Activated CD4-positive, alpha-beta T cell treated with anti-CD3 and anti-CD28 coated beads for 4 hours (primary cell): ENCODE measurements around the gene ZCWPW2.

Source experiments
- DNase-seq, 2 donors: peaks; one replicate each; pipeline ENCODE4 v3.0.0-alpha.2; 2020

The ZCWPW2 gene, protein sequence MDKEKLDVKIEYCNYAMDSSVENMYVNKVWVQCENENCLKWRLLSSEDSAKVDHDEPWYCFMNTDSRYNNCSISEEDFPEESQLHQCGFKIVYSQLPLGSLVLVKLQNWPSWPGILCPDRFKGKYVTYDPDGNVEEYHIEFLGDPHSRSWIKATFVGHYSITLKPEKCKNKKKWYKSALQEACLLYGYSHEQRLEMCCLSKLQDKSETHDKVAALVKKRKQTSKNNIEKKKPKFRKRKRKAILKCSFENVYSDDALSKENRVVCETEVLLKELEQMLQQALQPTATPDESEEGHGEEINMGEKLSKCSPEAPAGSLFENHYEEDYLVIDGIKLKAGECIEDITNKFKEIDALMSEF

DNA sequence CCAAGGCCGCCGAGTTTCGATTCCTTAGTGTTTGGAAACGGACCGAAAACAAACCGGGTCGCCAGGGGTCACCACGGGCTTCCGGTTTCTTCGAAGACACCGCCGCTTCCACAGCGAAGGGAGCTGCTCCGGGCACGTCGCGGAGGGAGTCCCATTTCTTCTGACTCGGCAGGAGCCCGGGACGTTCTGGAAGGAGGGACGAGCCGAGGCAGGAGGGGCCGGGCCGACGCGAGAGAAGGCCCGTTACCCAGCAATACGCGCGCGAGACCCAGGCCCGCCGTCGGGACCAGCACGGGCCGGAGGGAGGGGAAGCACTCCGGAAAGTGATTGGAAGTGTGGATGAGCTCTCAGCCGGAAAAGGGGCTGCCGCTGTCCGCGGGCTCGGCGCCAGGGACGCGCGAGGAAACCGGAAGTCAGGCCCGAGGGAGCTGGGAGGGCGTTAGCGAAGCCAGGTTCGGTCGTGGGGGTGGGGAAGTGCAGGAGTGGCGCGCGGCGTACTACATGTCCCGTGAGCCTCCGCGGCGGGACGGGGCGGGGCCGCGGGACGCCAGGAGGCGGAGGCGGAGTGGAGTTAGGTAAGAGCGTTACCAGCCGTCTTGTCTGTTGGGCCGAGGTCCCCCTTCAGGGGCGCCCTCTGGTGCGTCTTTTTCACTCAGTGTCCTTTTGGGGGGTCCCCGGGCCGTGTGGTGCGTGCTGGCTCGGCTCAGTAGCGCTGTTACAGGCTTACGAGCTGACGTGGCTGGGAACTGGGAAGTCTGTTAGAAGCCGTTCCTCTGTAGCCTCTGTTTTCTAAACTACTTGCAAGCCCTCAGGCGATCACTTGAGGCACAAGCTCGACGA is at the start of gene ZCWPW2, which contains the start of gene AZI2:
Gene ZCWPW2, plus strand, starts transcription at position 93 of the 840 bp plus-strand sequence. CDS start 64,348 bp downstream, outside the sequence.
Gene AZI2, minus strand, starts transcription at position 196 of the 840 bp plus-strand sequence. CDS start 8,207 bp downstream, outside the sequence.
- DNase-seq, result peak; percentile 91

DNA sequence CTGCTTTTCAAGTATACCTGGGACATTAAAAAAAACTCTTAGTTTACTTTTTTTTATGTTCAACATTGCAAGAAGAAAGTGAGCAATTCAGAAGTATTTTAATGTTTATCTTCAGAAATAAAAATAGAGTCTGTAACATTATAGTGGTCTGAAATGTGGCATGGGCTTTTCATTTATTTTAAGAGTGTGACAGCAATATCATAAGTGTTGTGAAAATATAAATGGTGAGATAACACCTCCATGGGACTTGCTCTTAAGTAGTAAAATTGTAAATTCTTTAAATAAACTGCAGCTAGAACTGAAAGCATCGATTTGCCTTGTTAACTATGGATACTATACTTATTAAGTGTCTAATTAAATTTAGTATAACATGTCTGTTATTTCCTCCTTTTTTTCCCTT is 48.8 kb upstream of the ZCWPW2 start:
- no peak for DNase-seq

DNA sequence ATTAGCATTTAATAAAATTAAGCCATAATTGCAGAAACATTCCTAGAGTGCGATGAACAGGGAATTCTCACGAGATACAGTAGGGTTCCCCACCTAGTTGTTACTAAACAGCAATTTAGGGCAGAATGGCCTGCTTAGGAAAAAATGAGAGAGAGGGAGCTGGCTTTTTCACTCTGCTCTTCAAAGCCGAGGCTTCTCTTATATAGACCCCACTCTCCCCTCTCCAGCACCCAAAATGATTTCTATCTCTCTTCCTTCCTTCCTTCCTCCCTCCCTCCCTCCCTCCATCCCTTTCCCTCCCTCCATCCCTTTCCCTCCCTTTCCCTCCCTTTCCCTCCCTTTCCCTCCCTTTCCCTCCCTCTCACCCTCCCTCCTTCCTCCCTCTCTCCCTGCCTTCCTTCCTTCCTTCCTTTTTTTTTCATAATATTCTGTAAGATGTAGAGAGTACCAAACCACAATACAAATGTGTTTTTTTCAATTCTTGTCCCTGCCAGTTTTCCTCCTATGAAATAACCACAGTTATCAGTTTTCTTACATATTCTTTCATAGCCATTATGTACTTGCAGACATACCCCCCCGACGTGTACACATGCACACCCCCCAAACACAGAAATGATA is 48.1 kb upstream of the ZCWPW2 start:
- DNase-seq, result no peak

DNA sequence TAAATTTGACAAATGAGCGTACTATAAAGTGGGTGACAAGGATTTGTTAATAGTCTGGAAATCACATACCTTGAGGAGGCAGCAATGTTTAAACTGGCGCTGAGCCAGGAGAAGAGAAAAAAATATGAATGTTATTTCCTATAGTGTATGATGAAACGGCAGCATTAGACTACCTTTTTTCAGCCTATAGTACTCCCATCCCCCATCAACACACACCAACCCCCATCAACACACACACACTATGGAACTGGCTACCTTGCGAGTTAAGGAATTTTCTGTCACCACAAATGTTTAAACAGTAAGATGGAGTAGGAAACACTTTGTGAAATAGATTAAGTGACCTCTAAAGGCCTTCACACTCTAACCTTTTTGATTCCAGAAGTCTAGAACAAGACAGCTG is 46.8 kb upstream of the ZCWPW2 start:
- no peak for DNase-seq

DNA sequence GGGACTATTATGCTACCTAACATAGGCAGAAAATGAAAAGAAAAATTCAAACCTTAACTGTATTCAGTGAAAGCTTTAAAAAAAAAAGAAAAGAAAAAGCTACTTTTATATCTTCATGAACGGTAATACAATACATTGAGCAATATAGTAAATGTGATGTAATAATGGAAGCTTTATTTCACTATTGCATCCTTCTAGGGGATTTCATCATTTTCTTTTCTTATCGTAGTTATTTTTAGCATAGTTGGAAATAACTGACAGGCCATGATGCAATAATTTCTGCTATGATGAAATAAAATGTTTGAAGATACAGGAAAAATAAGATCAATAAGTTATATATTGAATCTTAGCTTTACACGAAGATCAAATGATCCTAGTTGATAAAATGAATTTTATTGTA is 40.3 kb upstream of the ZCWPW2 start:
- DNase-seq, result no peak

DNA sequence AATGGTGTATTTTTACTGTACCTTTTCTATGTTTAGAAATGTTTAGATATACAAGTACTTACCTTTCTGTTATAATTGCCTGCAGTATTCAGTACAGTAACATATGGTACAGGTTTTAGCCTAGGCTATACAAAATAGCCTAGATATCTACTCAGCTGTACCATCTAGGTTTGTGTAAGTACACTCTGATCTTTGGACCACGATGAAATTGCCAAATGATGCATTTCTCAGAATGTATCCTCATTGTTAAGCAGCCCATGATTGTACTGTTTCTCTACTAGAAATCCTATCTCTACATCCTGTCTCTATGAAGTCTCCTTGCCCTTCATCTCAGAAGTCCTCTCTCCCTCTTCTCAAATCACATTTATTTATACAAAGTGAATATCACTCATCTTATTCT is 32.8 kb upstream of the ZCWPW2 start:
- DNase-seq, result no peak

DNA sequence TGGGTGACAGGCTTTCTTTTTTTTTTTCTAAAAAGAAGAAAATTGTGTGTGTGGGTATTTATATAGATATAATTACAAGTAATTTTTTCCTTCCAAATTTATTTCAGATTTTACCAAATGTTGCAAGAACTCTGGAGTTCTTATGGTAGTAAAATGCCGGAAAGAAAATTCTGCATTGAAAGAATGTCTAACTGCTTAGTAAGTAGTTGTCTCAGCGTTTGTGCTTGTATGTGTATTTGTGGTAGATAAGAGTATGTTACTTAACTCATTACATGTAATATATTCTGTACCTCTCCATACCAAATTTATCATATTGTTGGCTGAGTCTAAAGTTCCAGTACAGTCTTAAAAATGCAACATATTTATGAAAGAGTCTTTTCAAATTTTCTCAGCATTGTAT is 32.3 kb upstream of the ZCWPW2 start:
- DNase-seq, result no peak

DNA sequence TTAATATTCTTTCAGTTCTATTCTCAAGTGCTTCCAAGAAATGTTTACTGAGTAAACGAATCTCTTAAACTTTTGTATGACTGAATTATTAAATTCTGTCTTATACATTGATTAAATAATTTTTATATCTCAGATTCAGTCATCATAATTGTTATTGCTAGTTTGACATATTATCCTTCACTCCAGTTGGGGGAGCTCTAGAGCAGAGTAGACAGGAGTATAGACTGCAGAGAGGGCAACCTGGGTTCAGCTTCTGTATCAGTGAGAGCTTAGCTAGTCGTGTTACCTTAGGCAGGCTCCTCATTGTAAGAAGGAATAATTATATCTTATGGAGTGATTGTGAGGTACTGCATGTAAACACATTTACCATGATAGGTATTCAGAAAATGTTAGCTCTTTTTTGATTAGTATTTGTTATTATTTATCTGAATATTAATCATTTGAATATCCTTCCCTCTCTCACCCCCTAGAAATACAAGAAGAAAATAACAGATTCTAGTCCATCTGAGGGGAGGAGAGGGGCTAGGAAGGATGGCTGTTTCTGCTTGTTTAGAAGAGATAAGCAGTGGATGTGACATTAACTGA is 31.0 kb upstream of the ZCWPW2 start:
- DNase-seq, result peak; percentile 20 to 38

DNA sequence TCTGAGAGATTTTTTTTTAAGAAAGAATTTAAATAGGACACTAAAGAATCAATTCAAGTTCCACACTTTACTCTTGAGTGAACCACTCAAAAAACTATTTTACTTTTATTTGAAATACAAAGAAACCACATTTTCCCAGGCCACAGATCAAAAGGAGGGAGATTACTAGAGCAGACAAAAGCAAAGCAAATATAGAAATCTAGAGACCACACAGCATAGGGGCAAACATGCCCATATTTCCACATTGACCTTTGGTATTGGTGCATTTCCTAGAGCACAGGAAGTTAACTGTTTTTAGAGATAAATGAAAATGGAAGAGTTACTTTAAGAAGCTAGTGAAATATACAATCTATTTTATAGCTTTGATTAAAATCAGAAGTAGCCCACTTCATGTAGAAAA is 27.5 kb upstream of the ZCWPW2 start:
- DNase-seq, result no peak

DNA sequence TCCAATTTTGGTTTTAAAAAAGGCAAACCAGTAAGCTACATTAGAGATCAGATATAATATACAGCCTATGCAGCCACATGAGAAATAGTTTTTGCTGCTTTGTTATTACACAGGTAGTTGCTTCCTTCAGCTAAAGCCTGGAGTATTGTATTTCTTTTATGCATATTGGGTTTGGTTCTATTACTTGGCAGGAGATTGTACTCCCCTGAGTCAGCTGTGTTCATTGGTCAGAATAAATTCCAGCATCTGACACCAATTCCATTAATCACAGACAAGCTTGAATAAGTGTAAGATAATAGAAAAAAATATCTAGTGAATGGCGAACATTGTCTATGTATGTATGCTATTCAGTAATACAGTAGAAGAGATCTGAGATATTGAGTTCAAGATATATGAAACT is 26.1 kb upstream of the ZCWPW2 start:
- DNase-seq, result no peak

DNA sequence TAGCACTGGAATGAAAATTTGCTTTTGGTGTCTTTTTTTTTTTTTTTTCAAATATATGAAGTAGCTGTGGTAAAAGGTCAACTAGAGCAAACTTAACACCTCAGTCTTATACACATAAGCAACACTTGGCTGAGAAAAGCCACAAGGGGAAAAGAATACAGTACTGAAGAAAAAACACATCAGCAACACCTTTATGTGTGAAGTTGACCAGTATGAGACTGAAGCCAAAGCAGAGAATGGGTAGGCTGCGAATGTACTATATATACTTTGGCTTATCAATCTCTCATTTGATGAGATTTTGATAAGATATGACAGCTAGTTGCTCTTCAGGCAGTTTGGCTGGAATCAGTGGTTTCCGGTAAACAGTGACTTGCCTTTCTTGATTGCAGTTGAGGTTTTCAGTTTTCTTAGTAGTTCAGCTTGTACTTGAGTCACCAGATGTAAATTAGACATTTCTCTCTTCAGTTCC is 22.0 kb upstream of the ZCWPW2 start:
- peak; percentile 8 to 25 for DNase-seq

DNA sequence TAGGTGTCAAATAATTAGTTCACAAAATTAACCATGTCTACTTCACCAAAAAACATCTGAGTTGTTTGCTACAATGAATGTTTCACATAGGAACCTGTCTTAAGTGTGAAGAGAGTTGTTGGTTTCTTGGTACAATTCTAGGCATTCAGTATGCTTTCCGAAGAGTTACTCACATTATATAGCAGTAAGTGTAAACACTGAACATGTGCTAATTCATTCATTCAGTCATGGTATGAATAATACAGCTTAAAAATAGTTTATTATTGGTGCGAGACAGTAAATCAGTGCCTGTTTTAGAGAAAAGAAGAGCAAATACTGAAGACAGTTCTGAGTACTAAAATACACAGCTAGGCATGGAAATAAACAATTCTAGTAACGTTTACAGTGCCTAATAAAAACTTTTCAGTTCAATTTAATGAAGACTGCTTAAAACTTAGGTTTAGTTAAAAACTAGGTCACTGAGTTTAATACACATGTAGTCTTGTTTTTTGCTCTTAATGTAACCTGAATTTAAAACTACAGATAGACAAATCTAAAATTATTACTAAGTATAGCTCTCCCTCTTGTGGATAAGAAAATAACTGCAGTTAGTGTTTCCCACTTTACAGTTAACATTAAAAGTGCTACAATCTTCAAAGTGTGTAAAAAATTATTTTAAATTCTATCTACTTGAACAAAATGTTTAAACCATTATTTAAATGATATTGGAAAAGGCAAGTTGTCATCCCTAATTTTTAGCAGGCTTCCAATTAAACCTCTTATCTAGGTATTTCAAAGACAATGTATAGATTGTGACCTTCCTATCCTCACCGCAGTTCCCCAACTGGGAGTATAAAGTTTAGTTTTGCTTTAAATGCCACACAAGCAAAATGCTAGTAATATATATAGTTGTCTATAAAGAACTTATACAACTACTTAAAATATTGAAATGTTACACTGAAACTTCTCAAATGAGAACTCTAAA is 20.1 kb upstream of the ZCWPW2 start:
- no peak for DNase-seq

DNA sequence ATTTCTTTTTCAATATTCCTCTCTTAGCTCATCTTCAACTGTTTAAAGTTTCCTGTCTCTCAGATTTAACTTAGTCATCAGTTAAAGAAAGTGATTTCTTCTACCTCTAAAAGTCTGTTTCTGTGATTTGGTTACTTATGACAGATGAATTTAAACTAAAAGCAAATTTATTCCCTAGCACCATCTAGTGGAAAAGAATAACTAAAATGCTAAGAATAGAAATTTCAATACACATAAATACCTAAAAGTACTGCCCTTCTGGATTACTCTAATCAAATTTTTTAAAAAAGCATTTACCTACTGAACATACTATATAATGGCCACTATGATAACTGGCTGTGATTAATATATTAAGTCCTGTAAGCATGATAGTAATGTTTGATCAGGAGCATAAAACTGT is 14.0 kb upstream of the ZCWPW2 start:
- no peak for DNase-seq

DNA sequence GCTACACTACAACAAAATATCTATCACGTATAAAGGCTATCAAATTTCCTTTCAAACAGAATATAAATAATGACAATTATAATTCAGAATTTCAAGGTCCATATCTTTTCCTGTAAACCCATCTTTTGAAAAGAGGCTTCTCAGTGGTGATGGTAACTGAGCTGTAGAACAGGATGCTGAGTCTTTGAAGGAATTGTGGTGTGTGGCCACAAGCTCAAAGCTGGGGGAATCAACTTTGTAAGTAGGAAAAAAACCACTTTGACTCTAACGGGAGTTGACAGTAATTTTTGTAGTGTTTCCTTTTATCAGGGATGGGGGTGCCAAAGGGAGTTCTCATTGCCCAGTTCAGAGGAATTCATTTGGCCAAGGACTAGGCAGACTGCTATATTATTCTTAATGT is 13.3 kb upstream of the ZCWPW2 start:
- DNase-seq, result no peak

DNA sequence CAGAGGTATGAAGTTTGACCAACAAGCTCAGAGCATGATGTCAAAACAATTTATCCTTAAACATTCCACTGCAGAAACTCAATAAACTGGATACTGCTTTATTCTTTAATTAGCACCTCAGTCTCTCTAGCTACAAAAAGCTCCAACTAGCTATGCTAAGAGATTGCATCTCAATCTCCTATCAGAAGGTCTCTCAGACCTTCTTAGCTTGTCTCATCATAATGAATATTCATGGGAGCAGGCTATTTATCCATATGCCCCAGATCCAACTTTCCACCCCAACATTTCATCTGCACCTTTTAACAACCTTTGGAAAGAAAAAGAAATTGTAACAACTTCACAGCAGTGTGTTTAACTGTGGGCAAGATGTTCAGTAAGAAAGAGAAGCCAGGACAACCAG is 11.3 kb upstream of the ZCWPW2 start:
- no peak for DNase-seq

DNA sequence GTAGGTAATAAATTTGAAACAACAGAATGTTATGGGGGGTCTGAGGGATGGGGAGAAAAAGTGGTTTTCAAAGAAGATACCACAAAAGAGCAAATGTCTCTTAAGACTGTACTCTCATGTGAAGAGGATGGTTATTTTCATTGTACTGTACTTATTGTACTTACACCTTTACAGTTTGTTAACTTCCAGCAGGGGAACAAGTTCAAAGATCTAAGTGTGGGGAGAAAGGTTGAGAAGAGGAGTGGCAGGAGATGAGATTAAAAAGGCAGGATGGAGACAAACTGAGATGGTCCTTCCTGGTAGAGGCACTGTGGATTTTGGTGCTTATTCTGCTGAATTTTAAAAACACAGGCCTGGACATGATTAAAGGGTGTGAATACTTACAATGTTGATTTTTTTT is 5.4 kb upstream of the ZCWPW2 start:
- no peak for DNase-seq

DNA sequence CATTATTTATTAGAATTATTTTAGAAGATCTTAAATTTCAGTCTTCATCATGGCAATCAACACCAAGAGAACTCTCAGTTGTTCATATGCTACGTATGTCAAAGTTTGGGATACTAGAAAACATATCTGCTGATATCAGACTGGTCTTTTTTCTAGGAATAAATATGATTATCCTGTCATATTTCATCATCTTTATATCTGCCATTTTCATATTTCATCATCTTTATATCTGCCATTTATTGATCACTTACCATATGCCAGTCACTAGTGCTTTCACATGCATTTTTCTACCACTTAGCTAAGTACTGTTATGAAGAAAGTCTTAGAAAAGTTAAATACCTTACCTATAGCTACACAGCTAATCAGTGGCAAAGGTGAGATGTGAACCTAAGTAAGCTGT is 2.8 kb upstream of the ZCWPW2 start:
- DNase-seq, result no peak

DNA sequence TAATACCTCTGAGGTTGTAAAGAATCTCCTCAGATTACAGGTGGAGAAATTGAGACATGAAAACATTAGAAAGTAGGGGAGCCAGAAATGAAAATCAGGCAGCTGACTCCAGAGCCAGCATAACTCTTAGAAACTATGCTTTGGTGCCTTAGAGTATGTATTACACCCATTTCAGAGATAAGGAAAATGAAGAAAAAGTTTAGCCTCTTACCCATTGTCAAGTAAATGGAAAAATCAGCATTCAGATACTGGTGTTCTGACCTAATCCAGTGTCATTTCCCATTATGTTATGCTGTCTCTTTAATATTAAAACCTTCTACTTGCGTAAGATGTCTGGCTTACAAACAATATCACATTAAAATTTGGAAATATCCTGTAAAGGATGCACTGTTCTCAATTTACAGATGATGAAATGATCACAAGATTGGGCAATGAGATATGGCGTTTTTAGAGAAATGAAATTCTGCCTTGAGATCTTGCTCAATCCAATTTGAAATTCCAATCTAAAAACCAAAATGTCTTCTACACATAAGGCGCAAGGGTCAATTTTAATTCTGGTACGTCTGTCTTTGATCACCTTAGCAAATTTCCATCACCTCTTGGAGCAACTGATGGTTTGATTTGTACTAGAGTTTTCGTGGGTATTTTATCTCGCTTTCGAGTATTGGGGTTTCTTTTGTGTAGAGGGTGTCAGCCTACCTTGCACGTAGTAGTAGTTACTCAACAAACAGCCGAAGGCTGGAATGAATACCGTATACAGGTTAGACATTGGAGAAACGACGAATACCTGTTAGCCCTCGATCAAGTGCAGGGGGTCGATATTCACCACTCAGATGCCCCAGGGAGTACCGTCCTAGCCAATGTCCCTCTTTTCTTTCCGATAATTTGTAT is 902 bp upstream of the ZCWPW2 start:
- DNase-seq, result no peak

DNA sequence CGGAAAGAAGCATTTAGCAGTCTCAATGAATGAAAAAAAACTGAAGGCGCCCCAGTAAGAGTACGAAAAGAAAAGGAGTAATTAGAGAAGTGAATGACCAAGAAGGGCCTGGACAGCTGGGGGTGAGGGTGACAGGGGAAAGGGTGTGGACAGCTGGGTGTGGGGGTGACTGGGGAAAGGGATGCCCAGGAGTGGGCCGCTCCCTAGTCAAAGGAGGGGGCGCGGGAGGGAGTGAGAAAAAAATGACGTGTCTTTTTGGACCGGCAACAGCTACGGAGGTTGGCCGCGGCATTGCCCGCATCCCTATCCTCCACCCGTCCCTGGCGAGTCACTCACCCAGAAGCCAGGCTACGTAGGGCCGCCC is 274 bp upstream of the ZCWPW2 start:
- no peak for DNase-seq

DNA sequence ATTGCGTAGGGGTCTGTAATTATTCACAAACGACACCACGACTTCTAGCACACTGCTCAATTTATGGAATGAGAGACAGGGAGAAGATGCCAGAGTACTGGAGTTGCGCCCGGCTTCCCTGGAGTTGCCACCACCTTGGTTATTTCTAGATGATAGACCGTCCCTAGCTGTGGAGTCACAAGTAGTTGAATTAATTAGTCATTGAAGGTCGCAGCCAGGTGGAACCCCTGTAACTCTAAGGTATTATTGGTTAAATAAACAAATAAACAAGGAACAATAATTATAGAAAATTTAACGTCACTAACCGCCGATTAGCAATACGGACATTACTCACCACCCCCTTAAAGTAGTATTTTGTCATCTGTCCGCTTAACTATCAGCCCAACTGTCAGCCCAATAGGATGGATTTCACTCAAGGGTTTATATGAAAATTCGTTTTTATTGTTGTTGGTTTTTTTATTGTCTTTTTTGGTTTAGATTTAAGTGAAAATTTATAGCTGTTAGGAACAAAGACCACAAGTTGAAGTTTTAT is 1.0 kb downstream of the ZCWPW2 start:
- DNase-seq, result no peak

DNA sequence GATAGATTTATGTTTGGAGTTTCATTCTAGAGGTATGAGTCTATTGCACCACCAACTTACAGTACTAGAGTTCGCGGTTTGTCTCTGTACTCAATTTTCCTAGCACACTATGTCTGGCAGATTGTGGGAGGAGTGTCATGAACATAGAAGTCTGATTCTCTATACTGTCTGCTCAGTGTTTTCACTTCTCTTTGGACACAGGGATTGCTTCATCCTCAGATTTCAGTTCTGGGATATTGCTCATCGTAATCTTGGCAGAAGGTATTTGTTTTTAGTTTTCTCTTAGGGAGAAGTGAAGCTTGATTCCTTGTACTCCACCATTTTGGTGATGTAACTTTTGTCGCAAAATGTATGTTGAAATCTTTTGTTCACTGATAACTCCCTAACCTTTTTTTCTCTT is 27.9 kb downstream of the ZCWPW2 start:
- no peak for DNase-seq
